Adrenal gland (tissue), 12 donors: ENCODE measurements around the gene DNAAF6. TPM values are rescaled to one million over a fixed set of nuclear protein-coding genes. Genes with fewer than 3 reads are reported as not detected.
"Not testable (repeated sequence)": the region's sequence is repeated elsewhere in the genome, so short reads cannot be mapped to it uniquely, and the experiment has no call there.

Experiments
- DNase-seq, 7 donors: peaks; one replicate each; pipeline ENCODE4 v3.0.0-alpha.2; 2019 to 2020
- H3K27ac ChIP-seq, 5 donors: fragments of 200-600 bp; sonication (generic) in 4 of 5; 1 replicate in 3 of 5; 2 replicates in 2 of 5; pipeline versions ENCODE4 v1.5.1 to v1.8.0; 2016 to 2020; ENCODE audit warnings: mild to moderate bottlenecking in 1 of 5
- H3K27me3 ChIP-seq: fragments of 200-600 bp; 2 replicates; pipeline ENCODE4 v1.8.0; 2021
- H3K36me3 ChIP-seq, 2 donors: fragments of 200-600 bp; replicated peaks in 1 of 2; 1 replicate in 1 of 2; 2 replicates in 1 of 2; pipeline versions ENCODE4 v1.5.1 to v1.8.0; 2018 to 2022
- H3K4me1 ChIP-seq, 2 donors: fragments of 200-600 bp; replicated peaks in 1 of 2; 1 replicate in 1 of 2; 2 replicates in 1 of 2; pipeline versions ENCODE4 v1.5.1 to v1.8.0; 2018 to 2021
- H3K4me3 ChIP-seq, 4 donors: fragments of 200-600 bp; sonication (generic) in 3 of 4; one replicate each; pipeline ENCODE4 v1.5.1; 2016 to 2018
- H3K9me3 ChIP-seq, 3 donors: fragments of 200-600 bp; sonication (generic) in 1 of 3; replicated peaks in 1 of 3; 1 replicate in 2 of 3; 2 replicates in 1 of 3; pipeline versions ENCODE4 v1.5.1 to v1.8.0; 2016 to 2021
- CTCF ChIP-seq, 6 experiments: fragments of 450-650 bp in 4 of 6; fragments of 200-600 bp in 2 of 6; sonication (generic) in 1 of 6; IDR thresholded peaks; 1 replicate in 5 of 6; 2 replicates in 1 of 6; pipeline versions ENCODE4 v1.5.1 to v1.8.0; 2016 to 2021; ENCODE audit warnings: antibody characterized with exemption in 6 of 6, mild to moderate bottlenecking in 2 of 6, moderate library complexity in 1 of 6
- POLR2A ChIP-seq, 2 donors: fragments of 450-650 bp; IDR thresholded peaks; one replicate each; pipeline ENCODE4 v1.6.1; 2017; ENCODE audit warnings: antibody characterized with exemption in 2 of 2, mild to moderate bottlenecking in 2 of 2, moderate library complexity in 1 of 2
- WGBS, 4 donors: extraction: QIAGEN DNeasy Blood & Tissue Kit in 2 of 4; methylation state at CpG; one replicate each; pipeline versions ENCODE4 v1.1.5 to v1.1.7; 2013 to 2017; 5-methylcytosine and 5-hydroxymethylcytosine counted together
- intact Hi-C, 2 donors: fragments of 100-400 bp; cut with DNase I; formaldehyde crosslinking; loops; one replicate each; pipeline versions ENCODE4 v1.14.1 to v1.15.0; 2022 to 2023
- polyA plus RNA-seq, 3 donors: library from polyadenylated mRNA; stranded (reverse); fragments of 200-250 nt in 2 of 3; fragments of 350-450 nt in 1 of 3; fragmentation: Illumina TruSeq in 1 of 3; extraction: RNeasy Lipid Tissue Mini Kit (QIAGEN cat#74804) in 1 of 3; gene quantifications; one replicate each; pipeline ENCODE4 v1.2.3, GENCODE V29; 2013 to 2014
- total RNA-seq, 9 donors: library from RNA; depleted of rRNA in 4 of 9; stranded (reverse); fragments of >200 nt in 4 of 9; fragments of 120-200 nt in 1 of 9; fragmentation: NEBNext Ultra II Directional in 1 of 9; extraction: Animal tissue kit (Norgen Biotek cat#: 25700) in 1 of 9; gene quantifications; one replicate each; pipeline versions ENCODE4 v1.1.0 to v1.2.4, GENCODE V29; 2013 to 2023
- donor health status: healthy with polysubstance abuse.
- donor health status: Bipolar disorder and iron deficiency.
- donor health status: DM: yes; HTN: yes; CAD: no.
- donor health status: DM: no; HTN: no; CAD: no.
- donor health status: DM: no; HTN: no; CAD: no.
- donor health status: DM: yes; HTN: yes; CAD: no.

Gene DNAAF6
- total and polyA plus RNA-seq, 12 donors: not detected

GRCh38 chrX:107168712-107169111 is 37.7 kb upstream of the DNAAF6 start:
- Histone ChIP-seq H3K36me3 (no peaks in the 10 kb centered on the region), H3K4me1 (no peaks in the 10 kb centered on the region), H3K4me3 (no peak overlapping the region), H3K27me3 (no peaks in the 10 kb centered on the region), H3K27ac (no peak overlapping the region), H3K9me3 (no peaks in the 10 kb centered on the region)
- intact Hi-C loops: no loop called here
- 67 to 92% (median 81%) methylated on average over 1 of the region's 1 CpG for WGBS, 4 donors
- no peak for TF ChIP-seq CTCF (IDR thresholded peaks at IDR 0.05)
- no peak for TF ChIP-seq POLR2A (IDR thresholded peaks at IDR 0.05)
- no peak for DNase-seq

- H3K4me1 ChIP-seq: no peaks in the 10 kb centered on the region
- no peak overlapping the region for H3K4me3 ChIP-seq
- no peaks in the 10 kb centered on the region for H3K27me3 ChIP-seq
- H3K27ac ChIP-seq: no peak overlapping the region
- H3K36me3 ChIP-seq: no peaks in the 10 kb centered on the region
- no peak for DNase-seq
- no peak for TF ChIP-seq POLR2A (IDR thresholded peaks at IDR 0.05)
- no peak for TF ChIP-seq CTCF (IDR thresholded peaks at IDR 0.05)
- no peaks in the 10 kb centered on the region for H3K9me3 ChIP-seq
- intact Hi-C loops: no loop called here
Observed at GRCh38 chrX:107171369-107172102, 34.9 kb upstream of the DNAAF6 start.

GRCh38 chrX:107197319-107197718 is 9.1 kb upstream of the DNAAF6 start:
- H3K27me3 ChIP-seq: peaks cover 9% of the 10 kb centered on the region
- no peaks in the 10 kb centered on the region for H3K4me1 ChIP-seq
- no peak overlapping the region for H3K27ac ChIP-seq
- no peaks in the 10 kb centered on the region for H3K9me3 ChIP-seq
- intact Hi-C loops: no loop called here
- no peak overlapping the region for H3K4me3 ChIP-seq
- 75 to 93% (median 86%) methylated on average over 1 of the region's 1 CpG for WGBS, 4 donors
- TF ChIP-seq POLR2A (IDR thresholded peaks at IDR 0.05) (no peak), CTCF (IDR thresholded peaks at IDR 0.05) (no peak)
- H3K36me3 ChIP-seq: no peaks in the 10 kb centered on the region
- no peak for DNase-seq

GRCh38 chrX:107198074-107198473 is 8.3 kb upstream of the DNAAF6 start:
- WGBS, 4 donors: 72 to 95% (median 85%) methylated on average over 6 of the region's 6 CpGs
- intact Hi-C loops: not testable (repeated sequence)

GRCh38 chrX:107199491-107199890 is 6.9 kb upstream of the DNAAF6 start:
- Histone ChIP-seq H3K4me1 (no peaks in the 10 kb centered on the region), H3K9me3 (no peaks in the 10 kb centered on the region), H3K27me3 (no peaks in the 10 kb centered on the region), H3K4me3 (no peak overlapping the region), H3K36me3 (no peaks in the 10 kb centered on the region), H3K27ac (no peak overlapping the region)
- 53 to 75% (median 70%) methylated on average over 3 of the region's 3 CpGs for whole genome bisulfite sequencing, 4 donors
- intact Hi-C loops: no loop called here
- DNase-seq: no peak
- no peak for TF ChIP-seq CTCF (IDR thresholded peaks at IDR 0.05)
- TF ChIP-seq POLR2A (IDR thresholded peaks at IDR 0.05): no peak

More at GRCh38 chrX:107198074-107198473, 8.3 kb upstream of the DNAAF6 start:
- H3K4me3 ChIP-seq, H3K27me3 ChIP-seq, H3K4me1 ChIP-seq, H3K27ac ChIP-seq, H3K9me3 ChIP-seq, H3K36me3 ChIP-seq, DNase-seq: not testable (repeated sequence)
